Effector memory CD8-positive, alpha-beta T cell (primary cell): ENCODE data around the gene GAST.

ENCODE experiments used
- ATAC-seq: fragments of 150-1000 bp; cut with Tn5 transposase; replicated peaks from 2 replicates; pipeline ENCODE4 v1.10.0; 2021; ENCODE audit warnings: mild to moderate bottlenecking, moderate library complexity
- DNase-seq, 3 experiments: peaks; one replicate each; pipeline ENCODE4 v3.0.0; 2021
- H3K27ac Mint-ChIP-seq, 2 donors: one replicate each; pipeline ENCODE4 v1.8.0; 2022; ENCODE audit warnings: mild to moderate bottlenecking in 2 of 2, mixed read lengths in 2 of 2, moderate library complexity in 2 of 2
- H3K27me3 Mint-ChIP-seq, 2 donors: one replicate each; pipeline ENCODE4 v1.8.0; 2022; ENCODE audit warnings: mixed read lengths in 2 of 2
- H3K36me3 Mint-ChIP-seq: one replicate; pipeline ENCODE4 v1.8.0; 2022; ENCODE audit warnings: mild to moderate bottlenecking, moderate library complexity, mixed read lengths; ENCODE audit not compliant: insufficient read depth
- H3K4me1 Mint-ChIP-seq, 2 donors: one replicate each; pipeline ENCODE4 v1.8.0; 2022; ENCODE audit warnings: low read depth in 2 of 2, mixed read lengths in 2 of 2
- H3K4me3 Mint-ChIP-seq, 2 donors: one replicate each; pipeline ENCODE4 v1.8.0; 2022; ENCODE audit warnings: mild to moderate bottlenecking in 2 of 2, mixed read lengths in 2 of 2, moderate library complexity in 2 of 2
- H3K9me3 Mint-ChIP-seq, 2 donors: one replicate each; pipeline ENCODE4 v1.8.0; 2022; ENCODE audit warnings: mixed read lengths in 2 of 2

GAST gene

DNA sequence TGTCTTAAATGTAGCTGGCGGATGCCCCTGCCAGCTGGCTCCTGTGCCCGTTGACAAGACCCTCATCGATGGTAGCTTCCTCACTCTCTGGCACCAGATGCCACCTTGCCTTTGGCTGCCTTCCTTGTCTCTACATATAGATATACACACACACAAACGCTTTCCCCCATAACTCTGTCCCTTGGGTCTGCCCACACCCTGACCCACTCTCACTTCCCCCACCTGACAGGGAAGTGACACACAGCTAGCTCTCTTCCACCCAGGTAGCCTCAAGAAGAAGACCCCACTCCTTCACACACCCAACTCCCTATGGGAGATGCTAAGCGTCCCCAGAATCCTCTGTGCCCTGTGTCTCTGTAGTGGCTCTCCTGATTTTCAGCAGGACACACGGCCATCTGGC is 48.7 kb downstream of the GAST start:
- H3K4me1 Mint-ChIP-seq: no peaks in the 10 kb centered on the region
- no peak for ATAC-seq
- no peak for DNase-seq
- H3K9me3 Mint-ChIP-seq: no peaks in the 10 kb centered on the region
- no peak overlapping the region for H3K27ac Mint-ChIP-seq
- peaks cover 4% of the 10 kb centered on the region for H3K36me3 Mint-ChIP-seq
- H3K27me3 Mint-ChIP-seq: peaks cover 9 to 34% of the 10 kb centered on the region in 2 donors
- no peak overlapping the region for H3K4me3 Mint-ChIP-seq

DNA sequence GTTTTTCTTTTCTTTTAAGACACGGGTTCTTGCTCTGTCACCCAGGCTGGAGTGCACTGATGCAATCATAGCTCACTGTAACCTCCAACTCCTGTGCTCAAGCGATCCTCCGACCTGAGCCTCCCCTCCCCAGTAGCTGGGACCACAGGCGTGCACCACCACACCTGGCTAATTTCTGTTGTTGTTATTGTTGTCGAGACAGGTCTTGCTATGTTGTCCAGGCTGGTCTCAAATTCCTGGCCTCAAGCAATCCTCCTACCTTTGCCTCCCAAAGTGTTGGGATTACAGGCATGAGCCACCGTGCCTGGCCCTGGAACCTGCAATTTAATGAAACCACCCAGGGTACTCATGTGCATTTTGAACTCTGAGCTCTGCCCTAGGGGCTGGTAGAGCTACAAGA is 50.3 kb downstream of the GAST start:
- Mint-ChIP-seq H3K9me3 (no peaks in the 10 kb centered on the region), H3K27me3 (peaks cover 9 to 32% of the 10 kb centered on the region in 2 donors), H3K4me1 (no peaks in the 10 kb centered on the region), H3K4me3 (no peak overlapping the region), H3K36me3 (peaks cover 4% of the 10 kb centered on the region), H3K27ac (peak overlapping the region in 1 of 2 donors; percentile 75)
- DNase-seq: no peak
- ATAC-seq: no peak

DNA sequence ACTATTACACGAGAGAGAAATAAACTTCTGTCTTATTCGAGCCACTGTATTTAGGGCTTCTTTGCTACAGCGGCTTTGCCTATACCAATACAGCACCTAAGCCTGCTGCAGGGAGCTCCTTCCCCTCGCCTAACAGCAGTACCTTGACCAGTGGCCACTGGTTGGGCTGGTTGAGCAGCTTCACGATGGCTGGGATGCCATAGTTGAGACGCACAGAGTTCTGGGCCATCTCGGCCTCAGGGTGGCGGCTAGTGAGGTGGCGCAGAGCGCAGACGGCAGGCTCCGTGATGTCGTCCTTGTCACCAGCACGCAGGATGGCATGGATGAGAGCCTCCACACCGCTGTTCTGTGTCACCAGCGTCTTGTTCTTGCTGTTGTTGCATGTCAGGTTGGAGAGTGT is 50.7 kb downstream of the GAST start:
- Mint-ChIP-seq H3K27me3 (peaks cover 9 to 32% of the 10 kb centered on the region in 2 donors), H3K9me3 (no peaks in the 10 kb centered on the region), H3K4me1 (no peaks in the 10 kb centered on the region), H3K27ac (no peak overlapping the region), H3K36me3 (peaks cover 4% of the 10 kb centered on the region), H3K4me3 (no peak overlapping the region)
- no peak for ATAC-seq
- DNase-seq: no peak

DNA sequence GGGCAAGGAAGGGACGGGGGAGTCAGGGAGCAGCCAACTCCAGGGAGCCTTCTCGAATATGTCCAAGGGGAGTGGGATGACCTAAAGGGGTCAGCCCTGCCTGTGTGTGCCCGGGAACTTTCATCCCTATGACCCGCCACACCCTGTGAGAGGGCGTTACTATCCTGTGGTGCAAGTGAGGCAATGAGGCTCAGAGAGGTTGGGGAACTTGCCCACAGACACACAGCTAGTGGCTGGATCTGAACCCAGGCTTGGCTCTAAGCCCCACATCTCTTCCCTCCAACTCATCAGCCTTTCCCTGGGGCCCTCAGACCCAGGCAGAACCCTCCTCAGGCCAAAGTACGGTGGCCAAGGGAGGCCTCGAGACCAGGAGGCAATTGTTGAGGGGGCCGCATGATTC is 51.2 kb downstream of the GAST start:
- Mint-ChIP-seq H3K4me1 (no peaks in the 10 kb centered on the region), H3K4me3 (no peak overlapping the region), H3K27ac (no peak overlapping the region), H3K27me3 (peaks cover 9 to 32% of the 10 kb centered on the region in 2 donors), H3K36me3 (peaks cover 4% of the 10 kb centered on the region), H3K9me3 (no peaks in the 10 kb centered on the region)
- DNase-seq: no peak
- no peak for ATAC-seq
